RWPE1 (cell line): Measurements from ENCODE around the gene RECQL5.
A peak's percentile ranks its signal among the peaks of the same experiment; 100 is the strongest.

Experiments
- CTCF ChIA-PET: fragments of 350-600 bp; sonication (Branson Sonifier 250); formaldehyde crosslinking; extraction: SDS; loops from one replicate; lab custom pipeline; 2021; lab: Yijun Ruan, JAX
- POLR2A ChIA-PET: fragments of 400-600 bp; formaldehyde crosslinking; extraction: SDS; loops from one replicate; lab custom pipeline; 2020; ENCODE audit warnings: antibody characterized with exemption; ENCODE audit not compliant: low non-redundant PET; lab: Yijun Ruan, JAX
- DNase-seq: peaks from one replicate; pipeline ENCODE4 v3.0.0; 2012; ENCODE audit warnings: low spot score
- H3K27ac ChIP-seq: fragments of 450-650 bp; 2 replicates; pipeline ENCODE4 v1.5.1; 2017
- TF ChIP-seq, protein P1 (sequence below): fragments of 450-650 bp; conservative IDR thresholded peaks from 2 replicates; pipeline ENCODE4 v1.5.1; 2017; ENCODE audit warnings: low read depth, mild to moderate bottlenecking

The RECQL5 gene

DNA sequence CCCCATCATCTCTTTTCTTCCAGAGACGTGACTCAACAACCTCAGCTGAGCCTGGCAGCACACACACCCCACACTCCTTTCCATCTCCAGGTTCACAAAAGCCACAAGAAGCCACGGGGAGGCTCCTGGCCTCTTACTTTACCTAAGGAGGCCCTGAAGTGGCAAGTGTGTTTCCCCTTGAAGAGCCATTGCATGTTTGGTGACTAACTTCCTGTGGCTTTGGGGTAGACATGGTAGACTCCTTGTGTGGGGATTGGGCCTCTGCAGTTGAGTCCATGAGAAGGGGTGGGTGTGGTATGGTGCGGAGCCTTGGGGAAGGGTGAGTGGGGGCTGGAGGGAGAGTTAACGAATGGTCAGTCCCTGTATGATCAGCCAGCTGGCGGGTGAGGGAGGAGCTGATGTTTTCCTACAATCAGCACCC is 24.4 kb upstream of the RECQL5 start:
- H3K27ac ChIP-seq, result peak overlapping the region; percentile 100
- ChIA-PET POLR2A (no interaction called here), CTCF (interaction anchor here (0.5 kb wide), 1 partner anchor 717 kb away, joined by 3 read pairs; no protein-coding TSS in a partner anchor)
- TF ChIP-seq, protein P1, sequence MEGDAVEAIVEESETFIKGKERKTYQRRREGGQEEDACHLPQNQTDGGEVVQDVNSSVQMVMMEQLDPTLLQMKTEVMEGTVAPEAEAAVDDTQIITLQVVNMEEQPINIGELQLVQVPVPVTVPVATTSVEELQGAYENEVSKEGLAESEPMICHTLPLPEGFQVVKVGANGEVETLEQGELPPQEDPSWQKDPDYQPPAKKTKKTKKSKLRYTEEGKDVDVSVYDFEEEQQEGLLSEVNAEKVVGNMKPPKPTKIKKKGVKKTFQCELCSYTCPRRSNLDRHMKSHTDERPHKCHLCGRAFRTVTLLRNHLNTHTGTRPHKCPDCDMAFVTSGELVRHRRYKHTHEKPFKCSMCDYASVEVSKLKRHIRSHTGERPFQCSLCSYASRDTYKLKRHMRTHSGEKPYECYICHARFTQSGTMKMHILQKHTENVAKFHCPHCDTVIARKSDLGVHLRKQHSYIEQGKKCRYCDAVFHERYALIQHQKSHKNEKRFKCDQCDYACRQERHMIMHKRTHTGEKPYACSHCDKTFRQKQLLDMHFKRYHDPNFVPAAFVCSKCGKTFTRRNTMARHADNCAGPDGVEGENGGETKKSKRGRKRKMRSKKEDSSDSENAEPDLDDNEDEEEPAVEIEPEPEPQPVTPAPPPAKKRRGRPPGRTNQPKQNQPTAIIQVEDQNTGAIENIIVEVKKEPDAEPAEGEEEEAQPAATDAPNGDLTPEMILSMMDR, result no peak
- DNase-seq, result no peak

DNA sequence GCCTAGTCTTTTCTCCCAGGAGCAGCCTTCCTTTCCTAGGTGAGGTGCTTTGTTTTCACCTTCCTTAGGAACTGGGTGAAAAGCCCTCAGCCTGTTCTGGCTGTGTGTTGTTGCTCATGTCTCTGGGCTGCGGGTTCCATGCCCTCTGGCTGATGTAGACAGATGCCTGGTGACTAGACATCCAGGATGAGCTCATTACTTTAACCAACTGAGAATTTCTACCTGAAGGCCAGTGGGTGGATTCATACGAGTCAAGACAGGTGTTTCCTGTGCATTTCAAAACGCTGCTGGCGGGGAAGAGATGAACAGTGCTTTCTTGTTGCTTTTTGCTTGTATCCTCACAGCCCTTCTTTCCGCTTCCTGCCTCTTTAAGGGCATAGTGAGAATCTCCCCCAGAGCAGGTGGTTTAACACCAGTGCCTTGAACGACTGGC is 22.5 kb upstream of the RECQL5 start:
- POLR2A ChIA-PET, result interaction anchor here (1.6 kb wide), 1 partner anchor 32 kb away, joined by 15 read pairs; the partner anchor contains the start of gene ITGB4
- peak; percentile 87 for DNase-seq
- TF ChIP-seq, protein P1, result no peak
- CTCF ChIA-PET, result interaction anchor here (0.7 to 2.3 kb wide), 3 partner anchors 10 to 590 kb away, joined by 5 to 12 read pairs (median 8); no protein-coding TSS in a partner anchor
- H3K27ac ChIP-seq, result peak overlapping the region; percentile 100

DNA sequence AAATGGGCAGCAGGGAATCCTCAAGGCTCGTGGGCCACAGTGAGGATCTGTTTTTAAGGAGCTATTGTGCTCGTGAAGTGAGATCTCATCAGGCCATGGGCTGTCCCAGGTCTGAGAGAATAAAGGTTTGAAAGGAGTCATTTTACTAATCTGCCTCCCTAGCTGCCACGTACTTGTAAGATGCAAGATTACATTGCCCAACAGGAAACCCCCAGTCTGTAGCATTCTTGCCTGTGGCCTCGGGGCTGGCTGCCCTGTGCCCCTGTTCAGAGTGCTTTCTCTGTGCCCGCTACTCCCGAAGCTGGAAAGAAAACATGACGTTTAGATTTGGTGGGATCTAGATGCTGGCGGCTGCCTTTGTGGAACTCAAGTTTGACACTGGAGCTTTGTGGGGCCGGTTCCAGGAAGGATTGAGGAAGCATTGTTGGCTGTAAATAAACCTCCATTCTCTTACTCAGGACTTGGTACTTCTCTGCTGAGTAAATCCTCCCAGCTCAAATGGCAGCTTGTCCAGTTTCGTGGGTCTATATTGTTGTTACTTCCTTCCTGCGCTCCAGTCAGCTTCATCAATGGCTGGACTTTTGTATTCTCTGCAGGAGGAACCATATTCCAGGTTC is 21.4 kb upstream of the RECQL5 start:
- no peak for DNase-seq
- ChIA-PET CTCF (interaction anchor here (1.0 to 2.3 kb wide), 4 partner anchors 8 to 62 kb away, joined by 3 to 8 read pairs (median 4); no protein-coding TSS in a partner anchor), POLR2A (interaction anchor here (1.6 kb wide), 1 partner anchor 34 kb away, joined by 15 read pairs; the partner anchor contains the start of gene ITGB4)
- TF ChIP-seq, protein P1, result no peak
- H3K27ac ChIP-seq, result peak overlapping the region; percentile 100

DNA sequence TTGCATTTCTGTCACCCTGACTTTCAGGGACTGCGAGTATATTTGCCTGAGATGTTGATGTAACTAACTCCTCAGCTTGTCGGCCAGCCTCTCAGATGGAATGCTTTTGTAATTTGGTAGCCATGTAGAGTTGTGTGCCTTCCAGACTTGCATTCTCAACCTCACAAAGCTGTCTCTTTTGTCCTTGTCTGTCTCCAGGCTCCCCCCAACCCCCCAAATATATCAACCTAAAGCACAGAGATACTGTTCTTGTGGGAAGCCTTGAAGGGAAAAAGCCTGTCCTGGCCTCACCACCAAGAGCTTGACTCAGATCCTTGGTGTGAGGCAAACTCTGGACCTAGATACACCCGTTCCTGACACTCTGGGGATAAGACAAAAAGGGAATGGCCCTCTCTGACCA is 18.5 kb upstream of the RECQL5 start:
- TF ChIP-seq, protein P1, result no peak
- H3K27ac ChIP-seq, result peak overlapping the region; percentile 100
- DNase-seq, result no peak
- POLR2A ChIA-PET, result interaction anchor here (0.5 to 3.6 kb wide), 2 partner anchors 37 to 659 kb away, joined by 3 to 39 read pairs; partner anchors contain the start of gene ITGB4
- CTCF ChIA-PET, result interaction anchor here (1.6 kb wide), 1 partner anchor 64 kb away, joined by 4 read pairs; no protein-coding TSS in a partner anchor

DNA sequence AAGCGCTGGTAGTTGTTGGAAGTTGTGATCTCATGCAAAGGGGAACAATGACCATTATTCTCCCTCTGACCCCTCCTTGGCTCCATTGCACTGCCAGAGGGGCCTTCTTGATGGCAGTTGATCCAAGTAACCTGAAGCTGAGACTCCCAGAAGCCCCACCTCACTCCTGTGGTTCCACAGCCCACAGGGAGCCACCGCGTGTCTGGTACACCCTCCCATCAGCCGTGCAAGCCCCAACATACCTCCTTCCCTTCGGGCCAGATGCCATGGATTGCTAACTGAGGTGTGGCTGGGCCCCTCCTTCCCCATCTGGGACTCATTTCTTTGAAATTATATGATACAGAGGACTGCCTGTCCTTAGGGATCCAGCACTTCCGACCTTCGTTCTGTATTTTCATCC is 18.0 kb upstream of the RECQL5 start:
- TF ChIP-seq, protein P1, result no peak
- ChIA-PET CTCF (interaction anchor here (0.5 to 1.6 kb wide), 2 partner anchors 58 to 65 kb away, joined by 4 to 5 read pairs; no protein-coding TSS in a partner anchor), POLR2A (interaction anchor here (1.1 to 3.6 kb wide), 2 partner anchors 8 to 37 kb away, joined by 3 to 39 read pairs; partner anchors contain the start of gene ITGB4)
- DNase-seq, result peak; percentile 93
- peak overlapping the region; percentile 100 for H3K27ac ChIP-seq

DNA sequence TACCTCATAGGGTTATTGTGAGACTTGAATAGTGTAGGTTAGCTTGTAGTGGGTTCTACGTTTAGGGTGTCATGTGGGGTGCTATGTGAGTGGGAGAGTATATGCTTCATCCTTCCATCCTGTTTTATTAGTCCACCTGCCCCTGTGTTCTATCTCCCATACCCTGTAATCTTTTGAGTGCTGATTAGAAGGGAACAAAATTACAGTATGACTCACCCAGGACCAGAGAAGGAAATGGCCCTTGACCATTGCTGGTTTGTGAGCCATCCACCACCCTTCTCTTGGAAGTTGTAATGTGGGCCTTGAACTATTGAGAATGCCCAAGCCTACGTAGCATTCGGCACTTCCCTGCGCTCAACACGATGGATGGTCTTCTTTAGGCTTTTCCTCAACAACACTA is 17.3 kb upstream of the RECQL5 start:
- TF ChIP-seq, protein P1, result no peak
- CTCF ChIA-PET, result interaction anchor here (0.5 to 1.9 kb wide), 5 partner anchors 37 to 117 kb away, joined by 4 to 6 read pairs (median 4); partner anchors contain the start of gene ITGB4
- peak overlapping the region; percentile 100 for H3K27ac ChIP-seq
- POLR2A ChIA-PET, result interaction anchor here (1.1 to 3.6 kb wide), 2 partner anchors 9 to 38 kb away, joined by 3 to 39 read pairs; partner anchors contain the start of gene ITGB4
- DNase-seq, result no peak
